NCI-H69 (cell line): ENCODE results near the gene SSTR4.

Experiments
- DNase-seq: peaks from one replicate; lab custom pipeline; 2025; lab: John Stamatoyannopoulos, UW

Gene SSTR4

DNA sequence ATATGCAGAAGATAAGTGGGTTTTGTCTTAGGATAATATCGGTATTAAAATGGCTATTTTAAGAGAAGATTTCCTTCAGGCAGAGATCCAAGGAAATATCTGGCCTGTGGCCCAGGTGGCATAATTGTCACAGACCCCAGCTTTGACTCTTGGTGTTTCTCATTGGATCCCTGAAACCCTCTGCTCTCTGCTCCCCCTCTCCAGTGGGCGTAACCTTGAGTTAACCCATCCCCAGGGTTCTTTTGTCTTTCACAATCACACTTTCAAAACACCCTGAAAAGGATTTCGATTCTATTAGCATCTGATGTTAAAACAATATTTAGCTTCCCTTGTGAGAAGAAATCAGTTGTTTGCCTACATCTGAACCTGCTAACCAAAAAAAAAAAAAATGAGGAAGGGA, 7.2 kb downstream of the SSTR4 start:
- DNase-seq: peak; percentile 65

DNA sequence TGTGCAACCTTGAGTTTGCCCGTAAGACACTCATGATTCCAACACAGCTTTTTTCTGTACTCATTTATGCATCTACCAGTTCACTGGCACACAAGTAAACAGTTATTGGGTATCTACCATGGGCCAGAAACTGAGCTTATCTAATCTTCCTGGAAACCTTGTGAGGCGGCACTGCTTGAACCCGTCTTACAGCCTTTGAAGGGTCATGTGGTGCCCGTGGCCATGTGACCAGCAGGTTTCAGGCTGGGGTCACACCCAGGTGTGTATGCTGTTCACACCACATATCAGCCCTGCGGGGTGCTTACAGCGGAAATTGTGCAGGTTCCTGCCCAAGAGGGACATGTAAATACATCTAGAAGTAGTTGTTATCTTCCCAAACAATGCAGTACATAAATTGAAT, 8.3 kb downstream of the SSTR4 start:
- DNase-seq: no peak

DNA sequence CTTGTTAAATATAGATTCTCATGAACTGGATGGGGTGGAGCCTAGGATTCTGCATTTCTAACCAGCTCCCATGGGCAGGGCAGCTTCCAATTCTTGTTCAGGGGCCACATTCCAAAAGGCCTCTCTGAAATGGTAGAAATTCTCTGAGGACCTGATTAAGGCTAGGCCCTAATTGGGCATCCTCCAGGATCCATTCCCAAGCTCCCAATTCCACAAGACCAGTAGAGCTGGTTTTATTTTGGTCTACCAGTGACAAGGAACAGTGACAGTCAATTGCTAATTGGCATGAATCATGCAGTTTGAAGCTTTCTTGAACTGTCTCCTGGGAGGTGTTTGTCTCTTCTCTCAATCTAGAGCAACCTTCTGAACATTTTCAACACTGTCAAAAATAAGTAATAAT, 11.3 kb downstream of the SSTR4 start:
- DNase-seq: peak; percentile 12

DNA sequence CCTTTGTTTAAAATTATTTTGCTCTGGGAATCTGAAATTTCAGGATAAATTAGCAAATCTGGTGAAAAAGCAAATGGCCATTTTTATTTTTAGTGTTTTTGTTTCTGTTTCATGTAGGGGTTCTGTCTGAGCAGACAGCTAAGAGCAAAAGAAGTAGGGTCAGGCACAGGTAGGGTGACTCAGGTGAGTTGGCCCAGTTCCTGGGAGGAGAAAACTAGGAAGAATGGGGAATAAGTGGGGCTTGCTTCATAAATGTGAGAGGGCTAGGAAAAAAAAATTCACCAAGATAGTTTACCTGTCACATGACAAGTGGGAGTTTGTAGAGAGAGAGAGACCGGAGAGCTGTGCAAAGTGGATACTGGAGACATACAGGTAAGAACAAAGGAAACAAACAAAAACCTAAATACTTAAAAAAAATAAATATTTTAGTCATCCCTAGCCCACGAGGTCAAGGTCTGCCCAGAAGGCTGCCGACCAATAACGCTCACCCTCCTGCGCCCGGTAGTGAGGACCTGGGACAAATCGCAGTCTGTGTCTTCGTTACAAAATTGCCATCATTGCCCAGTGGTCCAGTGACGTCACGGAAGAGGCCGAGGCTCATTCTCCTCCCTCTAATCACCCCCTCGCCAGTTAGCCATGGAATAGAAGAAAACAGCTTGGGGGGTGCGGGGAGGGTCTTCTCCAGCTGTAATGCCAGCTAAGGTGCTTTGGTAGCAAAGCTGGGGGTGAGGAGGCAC, 12.1 kb downstream of the SSTR4 start:
- DNase-seq: peak; percentile 54

DNA sequence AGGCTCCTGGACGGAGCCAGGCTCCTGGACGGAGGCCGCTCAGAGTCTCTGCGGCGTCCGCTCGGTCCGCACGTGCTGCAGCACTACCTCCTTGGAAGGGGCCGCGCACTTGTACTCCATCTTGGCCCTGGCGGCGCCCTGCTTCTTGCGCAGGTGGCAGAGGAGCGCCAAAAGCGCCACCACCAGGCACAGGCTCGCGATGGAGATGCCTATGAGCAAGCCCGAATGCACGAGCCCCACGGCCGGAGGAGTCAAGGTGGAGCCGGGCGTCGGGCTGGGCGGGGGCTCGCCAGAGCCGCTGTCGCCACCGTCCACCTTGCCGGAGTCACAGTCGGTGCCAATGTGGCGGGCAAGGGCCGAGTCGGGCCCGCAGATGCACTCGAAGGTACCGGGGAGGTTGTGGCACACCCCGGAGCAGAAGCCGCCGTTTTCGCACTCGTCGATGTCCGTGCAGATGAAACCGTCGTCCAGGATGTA, 12.7 kb downstream of the SSTR4 start:
- peak; percentile 82 for DNase-seq

DNA sequence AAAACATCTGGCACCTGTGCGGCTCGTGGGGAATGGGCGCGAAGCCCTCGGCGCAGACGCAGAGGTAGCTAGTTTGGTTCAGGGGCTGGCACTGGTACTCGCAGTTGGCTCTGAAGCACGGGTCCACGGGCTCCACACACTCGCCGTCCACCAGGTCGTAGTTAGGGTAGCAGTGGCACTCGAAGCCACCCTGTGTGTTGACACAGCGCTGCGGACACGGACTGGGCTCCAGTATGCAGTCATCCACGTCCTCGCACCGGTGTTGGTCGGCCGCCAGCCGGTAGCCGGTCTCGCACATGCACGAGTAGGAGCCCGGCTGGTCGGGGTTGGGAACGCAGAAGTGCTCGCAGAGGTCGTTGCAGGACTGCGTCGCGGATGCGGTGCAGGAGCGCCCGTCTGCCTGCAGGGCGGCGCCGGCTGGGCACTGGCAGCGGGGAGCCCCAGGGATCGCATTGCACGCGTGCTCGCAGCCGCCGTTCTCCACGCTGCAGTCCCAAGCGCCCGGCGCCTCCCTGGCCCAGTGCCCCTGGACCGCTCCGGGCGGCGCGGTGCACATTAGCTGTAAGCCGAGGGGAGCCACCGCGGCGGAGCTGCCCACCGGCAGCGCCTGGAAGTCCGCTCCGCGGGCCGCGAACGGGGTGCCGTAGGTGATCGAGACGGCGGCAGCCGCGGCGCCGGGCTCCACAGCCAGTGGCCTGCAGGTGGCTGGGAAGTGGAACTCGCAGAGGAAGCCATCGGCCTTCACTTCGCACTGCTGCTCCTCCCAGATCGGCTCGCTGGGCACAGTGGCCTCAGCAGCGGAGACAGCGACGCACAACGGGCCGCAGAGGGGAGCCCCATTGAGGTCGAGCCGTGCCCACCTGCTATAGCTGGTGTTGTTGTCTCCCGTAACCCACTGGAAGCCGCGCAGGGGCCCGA, 13.4 kb downstream of the SSTR4 start:
- DNase-seq: peak; percentile 85

DNA sequence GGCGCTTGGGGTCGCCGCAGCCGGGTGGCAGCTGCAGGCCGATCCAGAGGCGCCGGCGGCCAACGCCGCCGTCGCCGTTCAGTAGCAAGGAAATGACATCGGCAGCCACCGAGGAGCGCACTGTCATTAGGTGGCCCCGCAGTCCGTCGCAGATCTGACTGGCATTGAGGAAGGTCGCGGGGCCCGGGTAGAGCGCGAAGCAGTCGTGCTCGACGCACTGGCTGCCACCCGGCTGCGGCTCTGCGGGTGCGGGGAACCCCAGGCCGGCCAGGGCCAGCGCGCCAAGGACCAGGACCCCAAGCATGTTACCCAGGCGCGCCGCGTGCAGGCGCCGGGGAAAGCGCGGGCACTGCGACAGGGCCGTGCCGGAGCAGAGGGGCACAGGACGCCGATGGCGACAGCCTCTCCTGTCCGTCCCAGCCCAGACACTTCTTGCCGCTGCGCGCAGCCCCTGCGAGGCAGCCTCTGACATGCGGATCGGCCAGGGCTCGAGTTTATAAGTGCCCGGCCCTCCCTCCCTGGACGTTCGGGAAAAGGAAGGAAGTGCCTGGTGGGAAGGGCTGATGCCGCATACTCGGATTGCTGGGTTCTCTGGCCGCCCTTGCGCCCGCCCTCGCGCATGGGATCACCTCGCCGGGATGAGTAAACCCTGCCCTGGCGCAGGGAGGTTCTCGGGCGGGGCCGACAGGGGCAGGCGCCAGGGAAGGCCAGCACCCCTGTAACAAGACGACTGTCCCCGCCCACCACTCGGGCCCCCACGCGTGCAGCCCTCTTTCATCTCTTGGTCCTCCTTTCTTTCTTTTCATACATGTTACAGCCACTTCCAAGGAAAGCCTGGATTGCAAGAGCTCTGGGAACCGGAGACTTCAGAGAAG, 14.3 kb downstream of the SSTR4 start, which contains the start of gene THBD:
TSS of gene THBD (minus strand) at position 472 of the 875 bp plus-strand sequence. CDS start at position 304, 168 bp downstream.
- peak; percentile 81 for DNase-seq

DNA sequence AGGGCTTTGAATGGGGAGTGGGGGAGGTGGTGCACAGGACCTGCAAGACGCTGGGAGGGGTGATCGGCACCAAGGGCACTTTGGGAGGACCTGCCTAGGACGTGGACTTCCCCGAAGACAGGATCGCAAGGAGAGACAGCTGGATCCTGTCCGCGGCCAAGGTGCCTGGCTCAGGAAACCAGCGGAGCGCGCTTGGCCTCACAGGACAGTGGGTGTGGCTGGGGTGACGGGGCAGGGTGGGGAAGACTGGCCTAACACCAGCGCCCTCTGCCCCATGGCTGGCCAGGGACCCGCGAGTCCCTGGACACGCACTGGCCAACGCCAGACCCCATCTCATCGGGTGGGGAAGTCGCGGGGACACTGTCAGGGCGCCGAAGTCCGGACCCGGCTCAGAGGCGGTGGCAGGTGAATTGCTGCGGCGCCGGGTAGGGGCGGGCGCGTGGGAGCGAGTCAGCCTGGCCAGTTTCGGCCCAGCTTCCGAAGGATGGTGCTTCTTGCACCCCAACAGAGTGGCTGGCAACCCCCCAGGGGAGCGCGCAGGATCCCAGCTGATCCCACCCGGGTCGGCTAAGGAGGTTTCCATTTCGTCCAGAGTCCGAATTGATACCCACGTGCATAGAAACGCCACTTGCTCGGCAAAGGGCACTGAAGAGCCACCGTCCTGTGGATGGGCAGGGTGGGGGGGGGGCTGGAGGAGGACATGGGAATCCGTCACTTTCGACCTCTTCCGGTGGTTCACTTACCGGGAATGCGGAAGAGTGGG, 15.1 kb downstream of the SSTR4 start:
- peak; percentile 64 for DNase-seq

DNA sequence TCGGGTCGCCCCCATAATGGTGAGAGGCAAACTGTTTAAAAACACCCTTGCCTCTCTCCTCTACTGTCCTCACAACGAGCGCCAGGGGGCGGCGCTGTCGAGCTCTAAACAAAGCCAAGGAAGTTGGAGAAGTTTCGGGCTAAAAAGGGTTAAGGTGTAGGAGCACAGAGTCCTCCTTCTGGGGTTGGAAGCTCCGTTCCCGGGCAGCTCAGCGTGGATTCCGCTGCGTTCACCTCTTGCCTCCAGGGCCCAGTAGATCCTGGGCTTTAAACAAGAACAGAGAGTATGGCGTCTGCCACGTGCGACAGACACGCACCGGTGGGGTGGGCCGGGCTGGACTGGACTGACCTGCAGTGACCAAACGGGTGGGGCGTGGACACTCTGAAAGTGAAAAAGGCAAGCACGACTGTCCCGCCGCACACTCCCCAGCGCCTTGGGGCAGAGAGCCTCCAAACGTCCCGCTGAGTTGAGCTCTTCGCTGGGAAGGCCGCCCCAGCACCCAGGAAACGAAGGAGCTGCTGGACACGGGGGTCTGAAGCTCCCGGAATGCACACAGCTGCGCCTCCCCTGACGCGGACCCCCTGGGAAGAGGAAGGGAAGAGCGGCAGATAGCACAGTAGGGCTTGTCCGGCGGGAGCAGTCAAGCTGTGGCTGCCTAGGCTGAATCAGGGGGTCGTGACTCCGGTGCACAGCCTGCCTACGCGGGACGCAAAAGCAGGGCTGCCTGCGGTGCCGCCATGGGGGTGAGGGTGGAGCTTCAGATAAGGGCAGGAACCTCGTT, 15.9 kb downstream of the SSTR4 start:
- peak; percentile 51 for DNase-seq

DNA sequence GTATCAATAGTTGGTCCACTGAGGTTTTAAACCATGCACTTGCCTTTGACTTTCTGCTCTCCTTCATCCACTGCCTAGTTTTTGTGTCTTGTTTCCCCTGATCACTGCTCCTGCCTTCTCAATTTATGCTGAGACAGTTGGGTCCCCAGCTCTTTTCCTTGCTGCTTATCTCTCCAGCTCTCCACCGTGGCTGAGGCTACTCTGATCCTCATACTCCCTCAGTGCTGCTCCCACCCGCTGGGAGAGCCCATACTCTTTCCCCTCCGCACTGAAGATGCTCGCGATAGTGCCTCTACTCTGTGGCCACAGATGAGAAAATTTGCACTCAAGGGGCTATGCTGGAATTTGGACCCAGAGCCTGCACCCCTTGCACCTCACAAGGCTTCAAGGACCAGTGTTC, 17.8 kb downstream of the SSTR4 start:
- DNase-seq: no peak

DNA sequence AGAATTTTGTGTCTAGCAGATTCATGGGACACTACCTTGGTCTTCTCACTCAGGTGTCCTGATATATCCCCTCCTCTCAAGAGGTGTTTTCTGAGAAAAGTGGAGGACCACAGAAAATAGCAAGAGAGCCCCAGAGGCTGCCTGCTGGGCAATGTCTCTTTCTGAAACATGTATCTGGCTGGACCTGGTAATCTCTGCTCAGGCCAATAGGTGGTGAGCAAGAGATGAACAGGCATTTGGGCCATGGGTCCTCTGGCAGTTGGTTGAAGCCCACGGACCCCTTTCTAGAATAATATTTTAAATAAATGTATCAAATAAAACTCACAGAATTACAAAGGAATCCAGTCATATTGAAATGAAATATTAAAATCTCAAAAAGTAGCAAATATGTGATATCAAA, 23.1 kb downstream of the SSTR4 start:
- no peak for DNase-seq

DNA sequence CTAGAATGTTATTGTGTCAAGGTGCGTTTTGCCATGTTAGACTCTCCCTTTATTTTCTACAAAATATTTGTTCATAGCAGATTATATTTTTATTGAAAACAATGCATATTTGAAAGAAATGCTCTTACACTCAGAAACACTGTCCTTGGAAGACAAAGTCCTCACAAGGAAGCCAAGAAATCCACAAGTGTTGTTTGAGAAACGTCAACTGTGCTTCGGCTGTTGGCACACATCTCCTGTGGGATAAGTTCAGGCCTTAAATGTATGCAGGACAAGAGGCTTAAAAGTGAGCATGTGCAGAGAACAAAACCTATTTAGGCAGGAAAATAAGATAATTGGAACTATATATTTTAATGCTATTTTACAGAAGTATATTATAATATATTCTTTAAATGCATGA, 23.9 kb downstream of the SSTR4 start:
- no peak for DNase-seq

DNA sequence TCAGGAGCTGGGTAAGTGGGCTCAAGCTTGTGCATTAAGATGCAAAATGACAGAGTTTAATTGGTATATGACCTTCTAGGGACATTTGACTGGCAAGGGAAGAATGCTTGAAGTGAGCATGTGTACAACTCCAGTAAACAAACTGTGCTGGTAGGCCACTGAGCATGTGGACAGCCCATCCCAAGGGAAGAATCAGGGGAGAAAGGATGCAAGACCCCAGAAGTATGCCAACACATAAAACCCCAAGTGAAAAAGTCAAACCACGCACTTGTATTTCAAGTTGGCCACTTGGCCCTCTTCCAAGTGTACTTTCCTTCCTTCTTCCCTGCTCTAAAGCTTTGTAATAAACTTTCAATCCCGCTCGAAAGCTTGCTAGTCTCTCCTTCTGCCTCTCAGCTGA, 24.7 kb downstream of the SSTR4 start:
- no peak for DNase-seq

DNA sequence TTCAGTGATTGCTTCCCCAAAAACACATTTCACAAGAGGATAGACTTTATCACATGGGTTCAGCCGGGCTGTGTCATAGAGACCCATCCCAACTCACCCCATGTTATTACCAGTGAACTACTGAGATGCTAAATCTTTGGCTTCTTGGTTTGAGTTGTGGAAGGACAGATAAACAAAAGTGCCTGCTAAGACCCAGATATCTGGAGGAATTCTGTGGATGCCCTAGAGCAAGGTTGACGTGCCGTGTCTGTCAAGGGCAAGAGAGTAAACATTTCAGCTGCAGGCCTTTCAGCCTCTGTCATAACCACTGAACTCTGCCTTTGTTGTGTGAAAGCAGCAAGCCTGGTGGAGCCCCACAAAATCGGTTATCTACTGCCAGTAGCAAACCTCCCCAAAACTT, 25.5 kb downstream of the SSTR4 start:
- DNase-seq: no peak

DNA sequence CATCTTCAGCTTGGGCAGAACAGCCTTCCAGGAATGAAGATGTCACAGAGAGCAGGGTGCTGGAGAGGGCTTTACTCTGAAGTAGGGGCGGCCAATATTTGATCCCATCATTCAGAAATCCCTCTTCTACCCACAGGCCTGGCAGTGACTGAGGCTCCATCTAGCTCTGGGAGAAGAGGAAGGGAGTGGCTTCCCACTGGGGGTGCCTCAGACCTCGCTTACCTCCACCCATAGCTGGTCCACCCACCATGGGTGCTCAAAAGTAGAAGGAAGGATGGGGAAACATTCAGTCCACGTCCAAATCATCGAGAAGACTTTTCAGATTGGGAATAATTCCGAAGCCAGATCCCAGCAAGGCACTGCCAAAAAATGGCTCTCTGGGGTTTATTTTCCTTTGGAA, 26.1 kb downstream of the SSTR4 start:
- no peak for DNase-seq

DNA sequence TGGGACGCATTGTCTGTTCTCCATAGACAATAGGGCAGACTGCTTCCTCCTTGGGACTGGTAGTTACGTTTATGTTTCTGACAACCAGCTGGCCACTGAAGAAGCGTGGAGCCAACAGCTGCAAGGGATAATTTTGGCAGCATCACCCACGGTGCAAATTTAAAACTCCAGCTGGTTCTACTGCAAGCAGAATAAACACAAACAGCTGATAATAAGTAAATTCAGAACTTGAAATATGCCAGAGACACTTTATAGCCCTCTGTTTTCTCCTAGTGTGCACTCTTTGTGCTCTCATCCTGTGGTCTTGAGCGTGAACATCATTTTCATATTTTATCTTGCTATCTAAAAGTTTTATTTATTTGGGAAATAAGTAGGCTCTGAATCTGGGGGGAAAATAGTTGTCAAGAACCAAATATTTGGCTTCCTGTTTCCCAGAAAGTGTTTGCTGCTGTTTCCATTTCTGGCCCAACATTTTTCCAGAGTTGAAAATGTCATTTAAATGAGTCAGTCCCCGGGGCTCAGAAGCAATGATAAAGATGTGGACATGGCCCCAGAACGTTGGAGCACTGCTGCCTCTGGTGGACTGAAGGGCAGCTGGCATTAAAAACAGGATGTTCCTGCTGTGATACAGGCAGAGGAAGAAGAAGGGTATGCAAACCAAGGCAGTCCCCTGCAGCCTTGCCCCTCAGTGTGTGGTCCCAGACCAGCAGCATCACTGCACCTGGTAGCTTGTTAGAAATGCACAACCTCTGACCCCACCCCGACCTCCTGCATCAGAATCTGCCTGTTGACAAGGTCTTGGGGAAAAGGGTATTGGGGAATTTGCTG, 26.8 kb downstream of the SSTR4 start:
- peak; percentile 76 for DNase-seq

DNA sequence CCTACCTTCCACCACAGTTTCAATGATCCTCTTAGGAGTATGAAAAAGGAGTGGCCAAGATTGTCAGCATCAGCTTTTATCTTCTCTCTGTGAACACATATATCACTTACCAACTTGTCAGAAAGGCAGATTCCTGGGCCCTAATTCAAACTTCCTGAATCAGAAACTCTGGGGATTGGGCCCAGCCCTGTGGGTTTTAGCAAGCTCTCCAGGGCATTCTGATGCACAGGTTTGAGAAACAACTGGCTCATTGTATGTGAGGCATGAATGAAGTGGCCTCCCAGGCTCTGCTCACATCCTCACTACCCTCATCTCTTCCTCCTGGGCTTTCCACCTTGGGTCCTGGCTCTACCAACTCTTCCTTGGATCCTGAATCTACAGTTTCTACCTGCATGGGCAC, 27.5 kb downstream of the SSTR4 start:
- DNase-seq: no peak

DNA sequence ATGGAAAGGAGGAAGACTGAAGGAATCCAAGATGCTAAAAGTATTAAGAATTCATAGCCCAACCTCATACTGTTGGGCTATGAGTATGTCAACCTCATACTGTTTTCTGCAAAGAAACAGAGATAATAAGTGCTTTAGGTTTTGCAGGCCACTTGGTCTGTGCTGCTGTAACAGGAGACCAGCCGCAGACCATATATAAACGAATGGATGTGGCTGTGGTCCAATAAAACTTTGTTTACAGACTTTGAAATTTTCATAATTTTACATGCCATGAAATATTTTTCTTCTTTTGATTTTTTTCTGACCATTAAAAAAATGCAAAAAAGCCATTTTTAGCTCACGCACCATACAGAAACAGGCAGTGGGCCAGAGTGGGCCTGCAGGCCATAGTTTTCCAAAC, 28.1 kb downstream of the SSTR4 start:
- no peak for DNase-seq

DNA sequence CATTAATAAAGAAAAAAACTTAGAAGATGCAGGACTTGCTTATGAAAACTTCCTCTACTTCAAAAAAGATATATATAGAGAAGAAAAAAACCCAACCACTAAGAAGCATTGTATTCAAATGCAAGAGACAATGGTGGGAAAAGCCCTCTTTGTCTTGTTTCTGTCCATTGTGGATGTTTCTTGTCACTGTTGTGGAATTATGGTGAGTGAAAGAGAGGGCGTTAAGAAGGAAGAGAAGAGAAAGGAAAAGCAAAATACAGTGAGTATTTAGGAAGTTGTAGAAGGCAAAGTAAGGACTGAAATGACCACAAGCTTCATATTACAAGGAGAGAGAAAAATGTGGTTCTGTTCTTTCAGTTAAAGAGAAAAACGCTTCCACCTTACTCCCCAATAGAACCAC, 28.5 kb downstream of the SSTR4 start:
- no peak for DNase-seq
